ENCODE data around the gene CLEC2D.
A peak's percentile ranks its signal among the peaks of the same experiment; 100 is the strongest.
"Not testable (repeated sequence)": the region's sequence is repeated elsewhere in the genome, so short reads cannot be mapped to it uniquely, and the experiment has no call there.

Gene CLEC2D

GRCh38 chr12:9661720-9662119 is 7.8 kb upstream of the CLEC2D start:
- DNase-seq, result no peak

GRCh38 chr12:9662488-9662887 is 7.0 kb upstream of the CLEC2D start:
- no peak for DNase-seq

GRCh38 chr12:9667403-9668160 is 1.9 kb upstream of the CLEC2D start:
- DNase-seq, result no peak

- no peak for DNase-seq
These were observed 1.1 kb upstream of the CLEC2D start for GRCh38 chr12:9668161-9669018.

GRCh38 chr12:9669019-9669326 is 540 bp upstream of the CLEC2D start:
- no peak for DNase-seq

GRCh38 chr12:9672340-9672739 is 2.8 kb downstream of the CLEC2D start:
- not testable (repeated sequence) for DNase-seq

GRCh38 chr12:9673404-9674225 is 4.1 kb downstream of the CLEC2D start:
- DNase-seq, result no peak

- DNase-seq, result no peak
These were observed 4.7 kb downstream of the CLEC2D start for GRCh38 chr12:9674226-9674590.

- not testable (repeated sequence) for DNase-seq
These were observed 13.0 kb downstream of the CLEC2D start for GRCh38 chr12:9682508-9682907.

- not testable (repeated sequence) for DNase-seq
These were observed 13.4 kb downstream of the CLEC2D start for GRCh38 chr12:9682949-9683348.

- not testable (repeated sequence) for DNase-seq
These were observed 15.9 kb downstream of the CLEC2D start for GRCh38 chr12:9685366-9685765.

- DNase-seq, result no peak
These were observed 16.4 kb downstream of the CLEC2D start for GRCh38 chr12:9685915-9686314.

- no peak for DNase-seq
These were observed 17.7 kb downstream of the CLEC2D start for GRCh38 chr12:9687228-9687627.

- no peak for DNase-seq
These were observed 23.4 kb downstream of the CLEC2D start for GRCh38 chr12:9692909-9693308.

GRCh38 chr12:9694241-9694640 is 24.7 kb downstream of the CLEC2D start:
- no peak for DNase-seq

- not testable (repeated sequence) for DNase-seq
These were observed 25.6 kb downstream of the CLEC2D start for GRCh38 chr12:9695150-9695549.

GRCh38 chr12:9695661-9696060 is 26.1 kb downstream of the CLEC2D start:
- DNase-seq, result not testable (repeated sequence)

GRCh38 chr12:9697619-9698018 is 28.1 kb downstream of the CLEC2D start:
- DNase-seq, result no peak

- DNase-seq, result no peak
These were observed 29.2 kb downstream of the CLEC2D start for GRCh38 chr12:9698681-9699080.

GRCh38 chr12:9699269-9699897 is 29.9 kb downstream of the CLEC2D start:
- peak; percentile 2 for DNase-seq

GRCh38 chr12:9699898-9700605 is 30.5 kb downstream of the CLEC2D start:
- no peak for DNase-seq

- DNase-seq, result no peak
These were observed 31.1 kb downstream of the CLEC2D start for GRCh38 chr12:9700606-9700956.
